ENCODE measurements around the gene PHPT1. TPM values are rescaled to one million over a fixed set of nuclear protein-coding genes. Genes with fewer than 3 reads are reported as not detected.
A peak's percentile ranks its signal among the peaks of the same experiment; 100 is the strongest.

The PHPT1 gene
- total RNA-seq, 1 donor from 2014 or later: 215 TPM

DNA sequence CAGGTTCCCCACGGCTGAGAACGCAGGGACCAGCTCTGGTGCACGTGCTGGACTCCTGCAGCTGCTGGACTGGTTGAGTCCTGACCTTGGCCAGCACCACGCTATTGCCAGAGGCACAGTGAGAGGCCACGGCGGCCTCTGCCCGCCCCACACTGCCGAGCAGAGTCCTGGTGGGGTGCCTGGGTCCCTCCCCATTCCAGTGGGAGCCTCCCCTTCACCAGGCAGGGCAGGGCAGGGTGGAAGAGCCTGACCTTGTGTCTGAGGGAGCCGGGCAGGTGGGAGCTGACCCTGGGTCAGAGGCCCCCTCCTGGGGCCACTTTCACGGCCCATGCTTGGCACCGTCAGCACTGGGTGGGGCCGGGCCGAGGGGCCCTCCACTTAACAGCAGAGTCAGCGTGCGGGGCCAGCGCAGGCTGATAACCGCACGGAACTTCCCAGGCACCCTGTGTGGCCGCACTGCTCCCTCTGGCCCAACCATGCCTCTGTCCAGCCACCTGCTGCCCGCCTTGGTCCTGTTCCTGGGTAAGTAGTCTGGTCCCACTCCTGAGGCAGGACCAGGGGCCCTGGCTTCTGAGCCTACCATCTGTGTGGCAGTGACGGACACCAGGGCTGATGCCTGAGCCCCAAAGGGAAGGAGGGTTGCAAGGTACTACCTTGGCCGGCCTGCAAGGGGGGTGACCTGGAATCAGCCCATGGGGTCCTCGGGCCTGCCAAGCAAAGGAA, 2.9 kb downstream of the PHPT1 start, which contains the start of gene MAMDC4:
Gene MAMDC4, plus strand, starts transcription at position 406 of the 723 bp plus-strand sequence. Its CDS starts 71 bp downstream, at position 477.
- Histone ChIP-seq H3K27ac (ENCODE audit: low read depth, low read length) (no peak within 1 kb of the TSS), H3K36me3 (ENCODE audit: insufficient read depth, low read length) (no peaks in the 10 kb centered on the region), H3K27me3 (ENCODE audit: insufficient read depth, low read length) (no peaks in the 10 kb centered on the region), H4K20me1 (ENCODE audit: insufficient read depth, low read length) (peaks cover 17% of the 10 kb centered on the region), H3K9me3 (ENCODE audit: insufficient read depth, low read depth, low read length) (no peaks in the 10 kb centered on the region), H3K4me2 (ENCODE audit: low read length) (no peak within 1 kb of the TSS), H3K4me3 (ENCODE audit: insufficient read depth, low read depth, low read length) (no peak within 1 kb of the TSS), H2AFZ (ENCODE audit: low read depth, low read length) (no peak within 1 kb of the TSS), H3K79me2 (ENCODE audit: insufficient read depth, low read length) (peaks cover 11% of the 10 kb centered on the region), H3K4me1 (ENCODE audit: insufficient read depth, low read length) (peaks cover 9% of the 10 kb centered on the region), H3K9ac (ENCODE audit: low read length) (no peak within 1 kb of the TSS)
- Mint-ChIP-seq H3K27me3 (ENCODE audit: low read depth, unreplicated experiment) (no peaks in the 10 kb centered on the region), H3K9me3 (ENCODE audit: unreplicated experiment) (no peaks in the 10 kb centered on the region), H3K4me3 (ENCODE audit: unreplicated experiment) (no peak within 1 kb of the TSS), H3K4me1 (ENCODE audit: low read depth, unreplicated experiment) (peaks cover 2% of the 10 kb centered on the region), H3K27ac (ENCODE audit: unreplicated experiment) (peak within 1 kb of the TSS; percentile 80), H3K36me3 (ENCODE audit: low read depth, unreplicated experiment) (no peaks in the 10 kb centered on the region)
- TF ChIP-seq CTCF (IDR thresholded peaks at IDR 0.05; ENCODE audit: insufficient read depth, low read depth, low read length) (no peak), EZH2 (IDR thresholded peaks at IDR 0.05; ENCODE audit: insufficient read depth, low read length) (no peak)
- DNase-seq (ENCODE audit: low read depth): no peak
- no peak for FAIRE-seq

- Histone ChIP-seq H3K4me3 (ENCODE audit: insufficient read depth, low read depth, low read length) (no peak overlapping the region), H3K9me3 (ENCODE audit: insufficient read depth, low read depth, low read length) (no peaks in the 10 kb centered on the region), H3K9ac (ENCODE audit: low read length) (no peak overlapping the region), H3K79me2 (ENCODE audit: insufficient read depth, low read length) (peaks cover 11% of the 10 kb centered on the region), H3K36me3 (ENCODE audit: insufficient read depth, low read length) (no peaks in the 10 kb centered on the region), H4K20me1 (ENCODE audit: insufficient read depth, low read length) (peaks cover 20% of the 10 kb centered on the region), H3K27me3 (ENCODE audit: insufficient read depth, low read length) (no peaks in the 10 kb centered on the region), H3K4me1 (ENCODE audit: insufficient read depth, low read length) (peaks cover 9% of the 10 kb centered on the region), H2AFZ (ENCODE audit: low read depth, low read length) (no peak overlapping the region), H3K4me2 (ENCODE audit: low read length) (no peak overlapping the region), H3K27ac (ENCODE audit: low read depth, low read length) (no peak overlapping the region)
- no peak for FAIRE-seq
- Mint-ChIP-seq H3K4me3 (ENCODE audit: unreplicated experiment) (no peak overlapping the region), H3K36me3 (ENCODE audit: low read depth, unreplicated experiment) (no peaks in the 10 kb centered on the region), H3K27me3 (ENCODE audit: low read depth, unreplicated experiment) (no peaks in the 10 kb centered on the region), H3K27ac (ENCODE audit: unreplicated experiment) (no peak overlapping the region), H3K4me1 (ENCODE audit: low read depth, unreplicated experiment) (peaks cover 2% of the 10 kb centered on the region), H3K9me3 (ENCODE audit: unreplicated experiment) (no peaks in the 10 kb centered on the region)
- no peak for TF ChIP-seq EZH2 (IDR thresholded peaks at IDR 0.05; ENCODE audit: insufficient read depth, low read length)
- no peak for TF ChIP-seq CTCF (IDR thresholded peaks at IDR 0.05; ENCODE audit: insufficient read depth, low read depth, low read length)
- DNase-seq (ENCODE audit: low read depth): no peak
Observed at GRCh38 chr9:136852664-136853595, 3.7 kb downstream of the PHPT1 start.

All from astrocyte (in vitro differentiated cells and primary cell).